Astrocyte (in vitro differentiated cells and primary cell): Measurements from ENCODE around the gene GET4. TPM values are rescaled to one million over a fixed set of nuclear protein-coding genes. Genes with fewer than 3 reads are reported as not detected.
A peak's percentile ranks its signal among the peaks of the same experiment; 100 is the strongest.

Experiments
- DNase-seq: peaks from one replicate; pipeline ENCODE4 v3.0.0-alpha.2; 2010; ENCODE audit warnings: low read depth
- FAIRE-seq: peaks from 2 replicates; lab custom pipeline; 2011; peaks lifted over from hg19 to GRCh38; lab: Jason Lieb, UNC
- H2AFZ ChIP-seq: 2 replicates; pipeline ENCODE4 v1.6.0; 2012; ENCODE audit warnings: low read depth, low read length, inconsistent platforms
- H3K27ac ChIP-seq: 2 replicates; pipeline ENCODE4 v1.5.1; 2011; ENCODE audit warnings: low read depth, low read length, inconsistent platforms
- H3K27me3 ChIP-seq: 2 replicates; pipeline ENCODE4 v1.6.0; 2011; ENCODE audit warnings: low read length, inconsistent platforms; ENCODE audit not compliant: insufficient read depth
- H3K36me3 ChIP-seq: 2 replicates; pipeline ENCODE4 v1.5.1; 2011; ENCODE audit warnings: low read length, inconsistent platforms; ENCODE audit not compliant: insufficient read depth
- H3K4me1 ChIP-seq: 2 replicates; pipeline ENCODE4 v1.5.1; 2011; ENCODE audit warnings: low read length, inconsistent platforms; ENCODE audit not compliant: insufficient read depth
- H3K4me2 ChIP-seq: 2 replicates; pipeline ENCODE4 v1.6.0; 2012; ENCODE audit warnings: low read length, inconsistent platforms
- H3K4me3 ChIP-seq: 2 replicates; pipeline ENCODE4 v1.5.1; 2011; ENCODE audit warnings: low read depth, mild to moderate bottlenecking, low read length, inconsistent platforms; ENCODE audit not compliant: insufficient read depth
- H3K79me2 ChIP-seq: 2 replicates; pipeline ENCODE4 v1.6.0; 2012; ENCODE audit warnings: mild to moderate bottlenecking, low read length, inconsistent platforms; ENCODE audit not compliant: insufficient read depth
- H3K9ac ChIP-seq: 2 replicates; pipeline ENCODE4 v1.6.0; 2012; ENCODE audit warnings: mild to moderate bottlenecking, low read length, inconsistent platforms
- H3K9me3 ChIP-seq: 2 replicates; pipeline ENCODE4 v1.5.1; 2012; ENCODE audit warnings: low read depth, mild to moderate bottlenecking, low read length, inconsistent platforms; ENCODE audit not compliant: insufficient read depth
- H4K20me1 ChIP-seq: 2 replicates; pipeline ENCODE4 v1.6.0; 2012; ENCODE audit warnings: low read length, inconsistent platforms; ENCODE audit not compliant: insufficient read depth
- H3K27ac Mint-ChIP-seq: one replicate; pipeline ENCODE4 v1.8.0; 2021; ENCODE audit warnings: mild to moderate bottlenecking, mixed read lengths; ENCODE audit not compliant: unreplicated experiment
- H3K27me3 Mint-ChIP-seq: one replicate; pipeline ENCODE4 v1.8.0; 2021; ENCODE audit warnings: low read depth, mixed read lengths; ENCODE audit not compliant: unreplicated experiment
- H3K36me3 Mint-ChIP-seq: one replicate; pipeline ENCODE4 v1.8.0; 2021; ENCODE audit warnings: low read depth, mixed read lengths; ENCODE audit not compliant: unreplicated experiment
- H3K4me1 Mint-ChIP-seq: one replicate; pipeline ENCODE4 v1.8.0; 2021; ENCODE audit warnings: low read depth, mixed read lengths; ENCODE audit not compliant: unreplicated experiment
- H3K4me3 Mint-ChIP-seq: one replicate; pipeline ENCODE4 v1.8.0; 2021; ENCODE audit warnings: mild to moderate bottlenecking, moderate library complexity, mixed read lengths; ENCODE audit not compliant: unreplicated experiment
- H3K9me3 Mint-ChIP-seq: one replicate; pipeline ENCODE4 v1.8.0; 2021; ENCODE audit warnings: mild to moderate bottlenecking, mixed read lengths; ENCODE audit not compliant: unreplicated experiment
- EZH2 ChIP-seq: IDR thresholded peaks from 2 replicates; pipeline ENCODE4 v1.6.1; 2012; ENCODE audit warnings: mild to moderate bottlenecking, low read length, inconsistent platforms; ENCODE audit not compliant: insufficient read depth
- total RNA-seq: library from RNA; stranded (reverse); gene quantifications from 2 replicates; pipeline ENCODE4 v1.2.1, GENCODE V29; 2021
- TF ChIP-seq, protein P1 (sequence below): IDR thresholded peaks from 2 replicates; pipeline ENCODE4 v1.5.1; 2011; ENCODE audit warnings: low read depth, mild to moderate bottlenecking, inconsistent platforms, low read length, moderate library complexity; ENCODE audit not compliant: insufficient read depth

GET4 gene
- total RNA-seq, 1 donor from 2014 or later = 43.0 TPM

DNA sequence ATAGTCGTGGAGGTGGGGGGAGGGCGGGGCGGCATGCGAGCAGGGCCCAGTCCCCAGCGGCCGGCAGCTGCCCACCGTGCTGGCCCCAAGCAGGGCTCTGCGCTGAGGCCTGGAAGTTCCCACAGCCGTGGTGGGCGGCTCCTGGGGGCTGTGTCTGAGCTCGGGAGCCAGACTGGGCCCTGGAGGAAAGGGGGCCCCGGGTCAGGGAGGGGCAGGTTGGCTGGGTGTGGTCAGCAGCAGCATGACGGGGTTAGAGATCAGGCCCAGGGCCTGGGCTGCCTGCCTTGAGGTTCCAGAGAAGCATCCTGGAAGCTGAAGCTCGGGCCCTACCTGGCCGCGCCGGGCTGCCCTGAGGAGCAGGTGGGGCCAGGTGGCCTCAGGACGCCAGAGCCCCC lies 22.1 kb downstream of the GET4 start:
- Histone ChIP-seq H3K27me3 (no peaks in the 10 kb centered on the region), H3K79me2 (no peaks in the 10 kb centered on the region), H3K36me3 (no peaks in the 10 kb centered on the region), H3K27ac (no peak overlapping the region), H3K4me1 (no peaks in the 10 kb centered on the region), H2AFZ (no peak overlapping the region), H3K9me3 (no peaks in the 10 kb centered on the region), H3K4me2 (no peak overlapping the region), H4K20me1 (no peaks in the 10 kb centered on the region), H3K4me3 (no peak overlapping the region), H3K9ac (no peak overlapping the region)
- Mint-ChIP-seq H3K9me3 (no peaks in the 10 kb centered on the region), H3K4me3 (no peak overlapping the region), H3K27me3 (peaks cover 5% of the 10 kb centered on the region), H3K36me3 (peaks cover 9% of the 10 kb centered on the region), H3K27ac (no peak overlapping the region), H3K4me1 (no peaks in the 10 kb centered on the region)
- no peak for FAIRE-seq
- no peak for DNase-seq
- TF ChIP-seq EZH2 = no peak
- TF ChIP-seq, protein P1, sequence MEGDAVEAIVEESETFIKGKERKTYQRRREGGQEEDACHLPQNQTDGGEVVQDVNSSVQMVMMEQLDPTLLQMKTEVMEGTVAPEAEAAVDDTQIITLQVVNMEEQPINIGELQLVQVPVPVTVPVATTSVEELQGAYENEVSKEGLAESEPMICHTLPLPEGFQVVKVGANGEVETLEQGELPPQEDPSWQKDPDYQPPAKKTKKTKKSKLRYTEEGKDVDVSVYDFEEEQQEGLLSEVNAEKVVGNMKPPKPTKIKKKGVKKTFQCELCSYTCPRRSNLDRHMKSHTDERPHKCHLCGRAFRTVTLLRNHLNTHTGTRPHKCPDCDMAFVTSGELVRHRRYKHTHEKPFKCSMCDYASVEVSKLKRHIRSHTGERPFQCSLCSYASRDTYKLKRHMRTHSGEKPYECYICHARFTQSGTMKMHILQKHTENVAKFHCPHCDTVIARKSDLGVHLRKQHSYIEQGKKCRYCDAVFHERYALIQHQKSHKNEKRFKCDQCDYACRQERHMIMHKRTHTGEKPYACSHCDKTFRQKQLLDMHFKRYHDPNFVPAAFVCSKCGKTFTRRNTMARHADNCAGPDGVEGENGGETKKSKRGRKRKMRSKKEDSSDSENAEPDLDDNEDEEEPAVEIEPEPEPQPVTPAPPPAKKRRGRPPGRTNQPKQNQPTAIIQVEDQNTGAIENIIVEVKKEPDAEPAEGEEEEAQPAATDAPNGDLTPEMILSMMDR = no peak

DNA sequence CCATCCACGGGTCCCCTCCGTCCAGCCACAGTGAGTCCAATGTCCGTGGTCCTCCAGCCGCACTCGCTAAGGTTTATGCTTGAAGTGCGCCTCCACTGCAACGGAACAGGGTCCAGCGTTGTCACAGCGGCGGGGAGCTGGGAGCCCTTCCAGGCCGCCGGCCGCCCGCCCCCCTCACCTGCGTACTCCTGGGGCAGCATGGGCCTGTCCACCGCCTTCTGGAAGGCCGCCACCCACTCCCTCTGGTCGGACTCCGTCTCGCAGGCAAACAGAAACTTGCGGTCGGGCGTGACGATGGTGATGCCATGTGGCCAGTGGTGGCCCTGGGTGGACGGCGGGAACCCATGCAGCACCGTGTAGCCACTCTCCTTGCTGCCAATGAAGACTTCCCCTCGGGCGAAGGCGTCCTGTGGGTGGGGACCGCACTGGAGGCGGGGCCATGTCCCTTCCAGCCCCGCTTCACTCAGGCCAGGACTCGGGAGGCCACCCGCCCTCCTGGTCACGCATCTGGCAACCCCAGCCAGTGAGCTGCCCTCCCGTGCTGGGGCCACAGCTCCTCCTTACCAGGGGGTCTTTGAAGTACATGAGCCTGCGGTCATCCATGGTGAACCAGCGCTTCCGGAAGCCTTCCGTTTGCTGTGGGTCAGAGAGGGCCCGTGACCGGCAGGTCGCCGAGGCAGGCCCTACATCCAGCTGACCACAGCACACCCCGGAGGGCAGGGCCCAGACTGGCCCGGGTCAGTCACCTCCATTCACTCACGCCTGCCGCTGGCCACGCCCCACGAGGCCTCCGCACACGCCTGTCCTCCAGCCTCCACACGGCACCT lies 22.7 kb downstream of the GET4 start:
- FAIRE-seq = no peak
- no peaks in the 10 kb centered on the region for H3K36me3 ChIP-seq
- no peak overlapping the region for H3K4me3 Mint-ChIP-seq
- H2AFZ ChIP-seq = no peak overlapping the region
- H3K9me3 ChIP-seq = no peaks in the 10 kb centered on the region
- DNase-seq = no peak
- H3K4me1 Mint-ChIP-seq = no peaks in the 10 kb centered on the region
- H3K27ac Mint-ChIP-seq = no peak overlapping the region
- no peak for TF ChIP-seq EZH2
- TF ChIP-seq, protein P1 = no peak
- no peaks in the 10 kb centered on the region for H3K4me1 ChIP-seq
- no peaks in the 10 kb centered on the region for H3K27me3 ChIP-seq
- H3K4me2 ChIP-seq = no peak overlapping the region
- no peaks in the 10 kb centered on the region for H3K79me2 ChIP-seq
- H3K27me3 Mint-ChIP-seq = peaks cover 7% of the 10 kb centered on the region
- H4K20me1 ChIP-seq = no peaks in the 10 kb centered on the region
- no peak overlapping the region for H3K27ac ChIP-seq
- peaks cover 9% of the 10 kb centered on the region for H3K36me3 Mint-ChIP-seq
- H3K9me3 Mint-ChIP-seq = no peaks in the 10 kb centered on the region
- no peak overlapping the region for H3K4me3 ChIP-seq
- H3K9ac ChIP-seq = no peak overlapping the region

DNA sequence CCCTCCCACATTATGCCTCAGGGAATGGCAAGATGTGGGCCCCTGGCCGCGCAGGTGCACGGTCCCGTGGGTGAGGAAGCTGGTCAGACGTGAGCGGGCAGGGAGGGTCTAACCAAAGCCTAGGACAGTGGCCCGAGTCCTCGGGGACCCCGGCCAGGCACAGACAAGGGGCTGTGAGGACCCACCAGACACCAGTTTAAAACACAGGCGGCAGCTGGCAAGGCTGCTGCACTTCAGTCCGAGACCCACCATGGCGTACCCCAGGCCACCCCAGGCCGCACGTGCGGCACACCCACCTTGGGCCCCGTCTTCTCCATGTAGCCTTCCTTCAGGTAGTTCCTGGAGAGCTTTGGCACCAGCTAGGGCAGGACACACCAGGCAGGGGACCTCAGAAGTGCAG lies 23.5 kb downstream of the GET4 start:
- no peak for TF ChIP-seq EZH2
- TF ChIP-seq, protein P1 = no peak
- Histone ChIP-seq H2AFZ (no peak overlapping the region), H4K20me1 (no peaks in the 10 kb centered on the region), H3K79me2 (no peaks in the 10 kb centered on the region), H3K4me1 (peaks cover 5% of the 10 kb centered on the region), H3K27me3 (peaks cover 3% of the 10 kb centered on the region), H3K27ac (no peak overlapping the region), H3K9me3 (no peaks in the 10 kb centered on the region), H3K4me3 (no peak overlapping the region), H3K9ac (no peak overlapping the region), H3K4me2 (no peak overlapping the region), H3K36me3 (no peaks in the 10 kb centered on the region)
- H3K27me3 Mint-ChIP-seq = peaks cover 9% of the 10 kb centered on the region
- FAIRE-seq (no peak), DNase-seq (no peak)
- H3K9me3 Mint-ChIP-seq = no peaks in the 10 kb centered on the region
- H3K27ac Mint-ChIP-seq = peak overlapping the region; percentile 34
- peaks cover 6% of the 10 kb centered on the region for H3K36me3 Mint-ChIP-seq
- H3K4me3 Mint-ChIP-seq = no peak overlapping the region
- no peaks in the 10 kb centered on the region for H3K4me1 Mint-ChIP-seq
